ENCODE results near the gene SDHA. TPM values are rescaled to one million over a fixed set of nuclear protein-coding genes. Genes with fewer than 3 reads are reported as not detected.

SDHA gene
- total RNA-seq, 1 experiment from 2014 or later, result 163 TPM

DNA sequence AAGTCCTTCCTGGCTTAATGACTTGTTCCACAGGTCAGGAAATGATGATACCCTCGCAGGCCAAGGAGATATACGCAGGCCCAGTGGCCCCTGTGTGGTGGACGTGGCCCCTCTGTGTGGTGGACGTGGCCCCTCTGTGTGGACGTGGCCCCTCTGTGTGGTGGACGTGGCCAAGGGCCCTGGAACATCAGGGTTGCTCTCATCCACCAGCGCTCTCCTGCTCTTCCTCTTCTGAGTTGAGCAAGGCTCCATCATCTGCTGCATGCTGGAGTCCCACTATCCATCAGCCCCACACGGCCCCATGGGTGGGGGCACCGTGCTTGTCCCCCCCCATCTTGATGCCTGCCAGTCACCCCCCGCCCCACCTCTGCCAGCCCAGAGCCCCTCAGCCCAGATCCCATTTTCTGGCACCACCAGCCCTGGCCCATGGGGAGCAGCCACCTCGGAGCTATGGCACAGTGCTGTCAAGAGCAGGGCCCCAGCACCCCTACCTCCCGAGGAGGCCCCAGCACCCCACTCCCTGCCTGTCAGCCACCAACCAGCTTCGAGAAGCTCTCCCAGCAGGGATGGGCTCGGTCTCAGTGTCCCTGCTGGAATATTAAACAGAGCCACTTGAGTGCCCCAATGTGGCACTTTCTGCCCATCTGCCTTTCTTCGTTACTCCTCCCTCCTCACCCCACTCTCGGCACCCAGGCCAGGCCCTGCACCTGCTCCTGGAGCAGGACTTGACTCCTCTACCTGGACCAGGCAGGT, 18.7 kb upstream of the SDHA start:
- TF ChIP-seq EZH2phosphoT487 (IDR thresholded peaks at IDR 0.05; ENCODE audit: borderline replicate concordance, low read length), result no peak
- TF ChIP-seq, protein P1, sequence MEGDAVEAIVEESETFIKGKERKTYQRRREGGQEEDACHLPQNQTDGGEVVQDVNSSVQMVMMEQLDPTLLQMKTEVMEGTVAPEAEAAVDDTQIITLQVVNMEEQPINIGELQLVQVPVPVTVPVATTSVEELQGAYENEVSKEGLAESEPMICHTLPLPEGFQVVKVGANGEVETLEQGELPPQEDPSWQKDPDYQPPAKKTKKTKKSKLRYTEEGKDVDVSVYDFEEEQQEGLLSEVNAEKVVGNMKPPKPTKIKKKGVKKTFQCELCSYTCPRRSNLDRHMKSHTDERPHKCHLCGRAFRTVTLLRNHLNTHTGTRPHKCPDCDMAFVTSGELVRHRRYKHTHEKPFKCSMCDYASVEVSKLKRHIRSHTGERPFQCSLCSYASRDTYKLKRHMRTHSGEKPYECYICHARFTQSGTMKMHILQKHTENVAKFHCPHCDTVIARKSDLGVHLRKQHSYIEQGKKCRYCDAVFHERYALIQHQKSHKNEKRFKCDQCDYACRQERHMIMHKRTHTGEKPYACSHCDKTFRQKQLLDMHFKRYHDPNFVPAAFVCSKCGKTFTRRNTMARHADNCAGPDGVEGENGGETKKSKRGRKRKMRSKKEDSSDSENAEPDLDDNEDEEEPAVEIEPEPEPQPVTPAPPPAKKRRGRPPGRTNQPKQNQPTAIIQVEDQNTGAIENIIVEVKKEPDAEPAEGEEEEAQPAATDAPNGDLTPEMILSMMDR (conservative IDR thresholded peaks at IDR 0.05; ENCODE audit: low read depth, low read length), result no peak
- TF ChIP-seq EZH2 (IDR thresholded peaks at IDR 0.05; ENCODE audit: low read length, unreplicated experiment), result no peak
- H3K27me3 ChIP-seq (ENCODE audit: low read length), result no peaks in the 10 kb centered on the region

DNA sequence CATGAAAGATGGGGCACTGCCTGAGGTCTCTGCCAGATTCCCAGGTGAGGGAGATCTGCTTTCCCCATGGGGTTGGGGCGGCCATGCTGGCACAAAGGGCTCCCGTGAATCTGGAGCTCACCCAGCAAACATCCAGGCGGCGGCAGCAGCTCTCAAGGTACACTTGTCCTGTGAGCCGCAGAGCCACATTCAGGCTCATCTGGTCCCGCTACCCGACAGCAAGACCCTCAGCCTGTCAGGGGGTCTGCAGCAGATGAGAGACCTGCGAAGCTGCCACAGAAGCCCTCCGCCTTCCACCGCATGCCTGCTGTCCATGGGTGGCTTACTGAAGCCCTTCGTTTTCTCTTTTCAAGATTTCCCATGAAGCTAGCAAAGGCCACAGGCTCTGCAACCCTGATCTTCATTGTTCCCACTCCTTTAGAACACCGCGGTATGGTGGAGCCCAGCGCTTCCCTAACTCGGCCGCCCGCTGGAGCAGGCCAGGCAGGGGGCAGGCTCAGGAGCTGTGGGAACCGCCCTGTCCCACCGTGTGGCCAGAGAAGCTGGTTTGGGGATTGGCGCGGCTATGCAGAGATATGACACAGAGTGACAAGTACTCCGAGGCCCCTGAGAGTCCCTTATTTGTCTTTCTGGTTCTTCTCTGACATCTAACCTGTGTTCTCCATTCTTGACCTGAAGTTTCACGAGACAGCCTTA, 18.0 kb upstream of the SDHA start:
- H3F3A ChIP-seq (ENCODE audit: low read length, unreplicated experiment), result no peaks in the 10 kb centered on the region
- no peaks in the 10 kb centered on the region for H3K27me3 ChIP-seq (ENCODE audit: low read length)
- no TSS peak for BruUV-seq (replicated peaks)
- DNase-seq (no peak), ATAC-seq (no peak)
- no peak overlapping the region for H2AFZ ChIP-seq (ENCODE audit: low read length)
- POLR2A ChIA-PET (ENCODE audit: unreplicated experiment), result no interaction called here
- no peaks in the 10 kb centered on the region for H3K9me2 ChIP-seq (replicated peaks; ENCODE audit: low read length)
- no peak overlapping the region for H3K4me2 ChIP-seq (ENCODE audit: low read length)
- H3K27ac ChIP-seq (ENCODE audit: low read length), result no peak overlapping the region
- no peak overlapping the region for H3K9ac ChIP-seq (ENCODE audit: low read length)
- H3K9me3 ChIP-seq (ENCODE audit: low read length), result no peaks in the 10 kb centered on the region
- intact Hi-C loops (cut with micrococcal nuclease), result no loop called here
- no peak overlapping the region for H3K4me3 ChIP-seq (ENCODE audit: low read length)
- H3K4me1 ChIP-seq (ENCODE audit: insufficient read depth, low read length), result no peaks in the 10 kb centered on the region
- H3K79me2 ChIP-seq (ENCODE audit: low read length), result no peaks in the 10 kb centered on the region
- CTCF ChIA-PET, result no interaction called here
- TF ChIP-seq EZH2 (IDR thresholded peaks at IDR 0.05; ENCODE audit: low read length, unreplicated experiment) (no peak), EZH2phosphoT487 (IDR thresholded peaks at IDR 0.05; ENCODE audit: borderline replicate concordance, low read length) (no peak)
- TF ChIP-seq, protein P1 (conservative IDR thresholded peaks at IDR 0.05; ENCODE audit: low read depth, low read length), result no peak
- H3K36me3 ChIP-seq (ENCODE audit: low read depth, low read length), result peaks cover 7% of the 10 kb centered on the region; the same call in 1 of the 2 replicates
- no peaks in the 10 kb centered on the region for H4K20me1 ChIP-seq (ENCODE audit: low read length)

More for the DNA sequence above, 18.7 kb upstream of the SDHA start:
- BruUV-seq (replicated peaks), result no TSS peak
- CTCF ChIA-PET, result no interaction called here
- no peaks in the 10 kb centered on the region for H3K9me3 ChIP-seq (ENCODE audit: low read length)
- POLR2A ChIA-PET (ENCODE audit: unreplicated experiment), result no interaction called here
- no peak for DNase-seq
- no peaks in the 10 kb centered on the region for H4K20me1 ChIP-seq (ENCODE audit: low read length)
- H3K27ac ChIP-seq (ENCODE audit: low read length), result no peak overlapping the region
- intact Hi-C loops (cut with micrococcal nuclease), result no loop called here
- no peaks in the 10 kb centered on the region for H3K4me1 ChIP-seq (ENCODE audit: insufficient read depth, low read length)
- H2AFZ ChIP-seq (ENCODE audit: low read length), result no peak overlapping the region
- no peak overlapping the region for H3K9ac ChIP-seq (ENCODE audit: low read length)
- H3K4me3 ChIP-seq (ENCODE audit: low read length), result no peak overlapping the region
- H3K4me2 ChIP-seq (ENCODE audit: low read length), result no peak overlapping the region
- H3K36me3 ChIP-seq (ENCODE audit: low read depth, low read length), result 0 out of 2 replicates have a peak, but pooled peaks cover 1% of the 10 kb centered on the region
- no peaks in the 10 kb centered on the region for H3F3A ChIP-seq (ENCODE audit: low read length, unreplicated experiment)
- no peaks in the 10 kb centered on the region for H3K9me2 ChIP-seq (replicated peaks; ENCODE audit: low read length)
- ATAC-seq, result no peak
- H3K79me2 ChIP-seq (ENCODE audit: low read length), result no peaks in the 10 kb centered on the region

DNA sequence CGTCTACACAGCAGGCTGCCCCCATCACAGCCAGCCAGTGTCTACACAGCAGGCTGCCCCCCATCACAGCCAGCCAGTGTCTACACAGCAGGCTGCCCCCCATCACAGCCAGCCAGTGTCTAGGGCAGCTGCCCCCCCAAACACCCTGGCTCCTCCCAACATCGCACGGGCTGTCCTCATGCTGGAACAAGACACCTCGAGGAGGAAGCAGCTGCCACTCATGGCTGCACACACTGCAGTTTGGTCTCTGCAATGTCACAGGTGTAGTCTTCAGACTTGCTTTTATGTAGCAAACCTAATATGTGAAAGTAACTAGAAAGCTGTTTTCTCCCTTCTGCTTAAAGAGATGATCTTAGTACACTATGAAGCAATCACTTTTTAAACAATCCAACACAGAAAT, 17.1 kb upstream of the SDHA start:
- Histone ChIP-seq H2AFZ (ENCODE audit: low read length) (no peak overlapping the region), H3K4me3 (ENCODE audit: low read length) (no peak overlapping the region), H3K27me3 (ENCODE audit: low read length) (no peaks in the 10 kb centered on the region), H3K79me2 (ENCODE audit: low read length) (peaks cover 7% of the 10 kb centered on the region), H3F3A (ENCODE audit: low read length, unreplicated experiment) (no peaks in the 10 kb centered on the region), H3K4me1 (ENCODE audit: insufficient read depth, low read length) (no peaks in the 10 kb centered on the region), H3K9me2 (replicated peaks; ENCODE audit: low read length) (no peaks in the 10 kb centered on the region), H4K20me1 (ENCODE audit: low read length) (no peaks in the 10 kb centered on the region), H3K9me3 (ENCODE audit: low read length) (no peaks in the 10 kb centered on the region), H3K9ac (ENCODE audit: low read length) (no peak overlapping the region), H3K4me2 (ENCODE audit: low read length) (no peak overlapping the region), H3K36me3 (ENCODE audit: low read depth, low read length) (peaks cover 14% of the 10 kb centered on the region; the same call in 1 of the 2 replicates), H3K27ac (ENCODE audit: low read length) (no peak overlapping the region)
- ChIA-PET CTCF (no interaction called here), POLR2A (ENCODE audit: unreplicated experiment) (no interaction called here)
- no peak for TF ChIP-seq EZH2 (IDR thresholded peaks at IDR 0.05; ENCODE audit: low read length, unreplicated experiment)
- TF ChIP-seq, protein P1 (conservative IDR thresholded peaks at IDR 0.05; ENCODE audit: low read depth, low read length), result no peak
- TF ChIP-seq EZH2phosphoT487 (IDR thresholded peaks at IDR 0.05; ENCODE audit: borderline replicate concordance, low read length), result no peak
- BruUV-seq (replicated peaks), result no TSS peak
- DNase-seq (no peak), ATAC-seq (no peak)
- intact Hi-C loops (cut with micrococcal nuclease), result no loop called here
